Sigmoid colon (tissue), 7 donors: ENCODE measurements around the gene CNGB1. TPM values are rescaled to one million over a fixed set of nuclear protein-coding genes. Genes with fewer than 3 reads are reported as not detected.

Source experiments
- DNase-seq: peaks from one replicate; pipeline ENCODE4 v3.0.0-alpha.2; 2019
- H3K27ac ChIP-seq, 4 donors: fragments of 200-600 bp; sonication (generic); one replicate each; pipeline ENCODE4 v1.5.1; 2016 to 2019; ENCODE audit warnings: mild to moderate bottlenecking in 1 of 4
- H3K27me3 ChIP-seq, 3 donors: fragments of 200-600 bp; sonication (generic); one replicate each; pipeline ENCODE4 v1.5.1; 2019; ENCODE audit warnings: mild to moderate bottlenecking in 1 of 3
- H3K36me3 ChIP-seq, 4 donors: fragments of 200-600 bp; sonication (generic); one replicate each; pipeline ENCODE4 v1.5.1; 2016 to 2019
- H3K4me1 ChIP-seq, 4 donors: fragments of 200-600 bp; sonication (generic); one replicate each; pipeline ENCODE4 v1.5.1; 2017 to 2019
- H3K4me3 ChIP-seq, 4 donors: fragments of 200-600 bp; sonication (generic); one replicate each; pipeline ENCODE4 v1.5.1; 2017 to 2019; ENCODE audit warnings: mild to moderate bottlenecking in 2 of 4, moderate library complexity in 1 of 4
- H3K9me3 ChIP-seq, 4 donors: fragments of 200-600 bp in 3 of 4; sonication (generic) in 3 of 4; one replicate each; pipeline versions ENCODE4 v1.5.1 to v1.6.1; 2013 to 2019
- CTCF ChIP-seq, 4 experiments: fragments of 450-650 bp in 3 of 4; fragments of 200-600 bp in 1 of 4; IDR thresholded peaks; one replicate each; pipeline ENCODE4 v1.5.1; 2016 to 2019; ENCODE audit warnings: antibody characterized with exemption in 4 of 4, mild to moderate bottlenecking in 3 of 4, moderate library complexity in 2 of 4
- EP300 ChIP-seq, 4 donors: sonication (generic); formaldehyde crosslinking; IDR thresholded peaks; one replicate each; pipeline ENCODE4 v1.6.1; 2017; ENCODE audit warnings: antibody characterized with exemption in 4 of 4
- POLR2A ChIP-seq, 2 donors: fragments of 450-650 bp; IDR thresholded peaks; one replicate each; pipeline ENCODE4 v1.6.1; 2016; ENCODE audit warnings: antibody characterized with exemption in 2 of 2, mild to moderate bottlenecking in 2 of 2, moderate library complexity in 2 of 2
- POLR2AphosphoS5 ChIP-seq, 4 donors: sonication (generic); formaldehyde crosslinking; IDR thresholded peaks; one replicate each; pipeline ENCODE4 v1.6.1; 2017; ENCODE audit warnings: antibody characterized with exemption in 4 of 4
- WGBS, 2 donors: extraction: QIAGEN DNeasy Blood & Tissue Kit; methylation state at CpG; one replicate each; pipeline ENCODE4 v1.1.7; 2013; 5-methylcytosine and 5-hydroxymethylcytosine counted together
- intact Hi-C: fragments of 100-400 bp; cut with DNase I; formaldehyde crosslinking; loops from one replicate; pipeline ENCODE4 v1.15.1; 2023
- polyA plus RNA-seq, 3 donors: library from polyadenylated mRNA; stranded (reverse); fragments of 200-250 nt; gene quantifications; one replicate each; pipeline ENCODE4 v1.2.3, GENCODE V29; 2013
- total RNA-seq, 4 donors: library from RNA; depleted of rRNA; stranded (reverse); fragments of >200 nt; gene quantifications; one replicate each; pipeline ENCODE4 v1.1.0, GENCODE V29; 2016
- donor health status: healthy with polysubstance abuse.
- donor health status: Bipolar disorder and iron deficiency.
- donor health status: healthy.

Gene CNGB1
- total and polyA plus RNA-seq, 7 donors, result 0.70 to 13.0 (median 1.4) TPM; not detected in 3

DNA sequence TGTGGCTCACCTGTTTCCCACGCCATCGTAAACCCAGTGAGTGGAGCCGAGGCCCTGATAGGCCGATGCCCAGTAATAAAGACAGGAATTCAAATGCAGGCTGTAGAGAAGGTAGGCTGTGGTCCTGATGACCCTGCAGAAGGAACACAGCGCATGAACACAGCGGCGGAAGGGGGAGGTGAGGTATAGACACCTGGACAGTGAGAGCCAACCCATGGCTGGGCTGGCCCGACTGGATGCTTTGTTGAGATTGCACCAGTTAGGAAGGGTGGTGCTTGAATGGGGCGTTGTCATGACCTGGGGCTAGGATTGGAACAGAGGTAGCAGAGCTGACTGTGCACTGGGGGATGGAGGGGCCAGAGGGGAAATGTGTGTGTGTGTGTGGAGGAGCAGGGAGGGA, 59.2 kb downstream of the CNGB1 start:
- H3K27ac ChIP-seq, result no peak overlapping the region
- H3K4me3 ChIP-seq, result no peak overlapping the region
- 77 to 84% methylated on average over 9 of the region's 9 CpGs for WGBS, 2 donors
- H3K4me1 ChIP-seq, result no peaks in the 10 kb centered on the region
- no peak for TF ChIP-seq POLR2A (IDR thresholded peaks at IDR 0.05)
- TF ChIP-seq CTCF (IDR thresholded peaks at IDR 0.05), result no peak
- no peak for TF ChIP-seq POLR2AphosphoS5 (IDR thresholded peaks at IDR 0.05)
- TF ChIP-seq EP300 (IDR thresholded peaks at IDR 0.05), result no peak
- no peaks in the 10 kb centered on the region for H3K27me3 ChIP-seq
- no peak for DNase-seq
- intact Hi-C loops, result no loop called here
- no peaks in the 10 kb centered on the region for H3K36me3 ChIP-seq
- no peaks in the 10 kb centered on the region for H3K9me3 ChIP-seq

DNA sequence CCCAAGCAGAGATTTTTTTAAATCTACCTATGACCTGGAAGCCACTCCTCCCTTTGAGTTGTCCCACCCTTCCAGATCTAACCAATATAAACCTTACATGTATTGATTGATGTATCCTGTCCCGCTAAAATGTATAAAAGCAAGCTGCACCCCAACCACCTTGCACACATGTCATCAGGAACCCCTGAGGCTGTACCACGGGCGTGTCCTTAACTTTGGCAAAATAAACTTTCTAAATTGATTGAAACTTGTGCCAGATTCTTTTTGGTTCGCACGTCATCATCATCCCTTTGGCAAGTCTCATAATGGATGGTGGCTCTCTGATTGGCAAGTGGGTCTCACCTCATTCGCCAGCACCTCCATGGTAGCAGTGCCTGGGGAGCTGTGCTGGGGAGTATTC, 60.2 kb downstream of the CNGB1 start:
- H3K36me3 ChIP-seq, result no peaks in the 10 kb centered on the region
- no peaks in the 10 kb centered on the region for H3K4me1 ChIP-seq
- H3K9me3 ChIP-seq, result no peaks in the 10 kb centered on the region
- no peak overlapping the region for H3K27ac ChIP-seq
- no peak for TF ChIP-seq CTCF (IDR thresholded peaks at IDR 0.05)
- TF ChIP-seq POLR2A (IDR thresholded peaks at IDR 0.05), result no peak
- H3K27me3 ChIP-seq, result peaks cover 0 to 8% (median 0%) of the 10 kb centered on the region in 3 donors
- DNase-seq, result no peak
- H3K4me3 ChIP-seq, result no peak overlapping the region
- intact Hi-C loops, result no loop called here
- 71 to 90% methylated on average over 6 of the region's 6 CpGs for WGBS, 2 donors

GRCh38 chr16:57908409-57908987, 62.4 kb downstream of the CNGB1 start:
- Histone ChIP-seq H3K4me3 (no peak overlapping the region), H3K27me3 (peaks cover 0 to 22% (median 6%) of the 10 kb centered on the region in 3 donors), H3K27ac (no peak overlapping the region), H3K4me1 (no peaks in the 10 kb centered on the region), H3K36me3 (no peaks in the 10 kb centered on the region), H3K9me3 (no peaks in the 10 kb centered on the region)
- intact Hi-C loops, result no loop called here
- no peak for DNase-seq
- WGBS, 2 donors, result 81 to 83% methylated on average over 12 of the region's 12 CpGs
- TF ChIP-seq CTCF (IDR thresholded peaks at IDR 0.05), result no peak
- TF ChIP-seq EP300 (IDR thresholded peaks at IDR 0.05), result no peak
- TF ChIP-seq POLR2A (IDR thresholded peaks at IDR 0.05), result no peak
- no peak for TF ChIP-seq POLR2AphosphoS5 (IDR thresholded peaks at IDR 0.05)

GRCh38 chr16:57906382-57907316, 64.3 kb downstream of the CNGB1 start:
- DNase-seq, result no peak
- Histone ChIP-seq H3K4me1 (no peaks in the 10 kb centered on the region), H3K27ac (no peak overlapping the region), H3K36me3 (no peaks in the 10 kb centered on the region), H3K9me3 (no peaks in the 10 kb centered on the region), H3K27me3 (peaks cover 0 to 33% (median 9%) of the 10 kb centered on the region in 3 donors), H3K4me3 (no peak overlapping the region)
- intact Hi-C loops, result no loop called here
- WGBS, 2 donors, result 39 to 45% methylated on average over 28 of the region's 28 CpGs
- TF ChIP-seq POLR2A (IDR thresholded peaks at IDR 0.05) (no peak), EP300 (IDR thresholded peaks at IDR 0.05) (no peak), CTCF (IDR thresholded peaks at IDR 0.05) (peak in 2 of 4 experiments; percentile 26 to 30)
